ENCODE results near the gene PDE9A.

DNA sequence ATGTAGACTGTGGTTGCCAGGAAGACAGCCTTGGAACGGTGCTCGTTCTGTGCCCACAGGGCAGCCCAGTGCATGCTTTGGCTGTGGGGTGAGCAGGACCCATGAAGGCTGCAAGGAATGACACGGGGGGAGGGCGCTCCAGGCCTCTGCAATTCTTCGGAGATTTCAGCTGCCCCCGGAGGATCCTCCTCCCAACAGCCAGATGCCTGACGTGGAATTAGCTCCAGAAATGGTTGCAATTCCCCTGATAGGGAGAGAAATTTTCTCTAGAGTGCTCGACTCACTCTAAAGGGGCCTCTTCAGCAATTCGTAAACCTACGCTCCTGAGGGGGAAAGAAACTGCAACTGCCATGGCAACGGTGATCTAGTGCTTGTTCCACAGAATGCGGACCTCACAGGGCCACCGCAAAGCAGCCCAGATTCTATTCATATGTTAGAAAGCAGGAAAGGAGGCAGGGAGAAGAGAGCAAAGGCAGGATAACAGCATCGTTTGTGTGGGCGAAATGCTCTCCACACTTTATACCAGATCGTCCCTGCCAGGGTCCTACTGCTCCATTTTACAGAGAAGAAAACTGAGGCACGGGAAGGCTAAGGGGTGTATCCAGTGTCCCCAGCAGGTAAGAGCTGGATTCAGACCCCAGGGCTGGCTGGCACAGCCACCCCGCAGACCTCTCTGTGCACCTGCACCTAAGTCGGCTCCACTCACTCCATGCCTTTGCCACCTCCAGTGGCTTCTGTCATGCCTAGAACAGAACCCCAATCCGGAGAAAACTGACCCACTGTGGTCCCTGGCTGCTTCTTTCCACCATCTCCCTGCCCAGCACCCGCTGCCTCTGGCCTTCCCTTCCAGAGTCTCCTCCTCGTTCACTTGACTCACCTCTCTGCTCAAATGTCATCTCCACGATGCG is 11.9 kb upstream of the PDE9A start:
- TF ChIP-seq, protein P1, sequence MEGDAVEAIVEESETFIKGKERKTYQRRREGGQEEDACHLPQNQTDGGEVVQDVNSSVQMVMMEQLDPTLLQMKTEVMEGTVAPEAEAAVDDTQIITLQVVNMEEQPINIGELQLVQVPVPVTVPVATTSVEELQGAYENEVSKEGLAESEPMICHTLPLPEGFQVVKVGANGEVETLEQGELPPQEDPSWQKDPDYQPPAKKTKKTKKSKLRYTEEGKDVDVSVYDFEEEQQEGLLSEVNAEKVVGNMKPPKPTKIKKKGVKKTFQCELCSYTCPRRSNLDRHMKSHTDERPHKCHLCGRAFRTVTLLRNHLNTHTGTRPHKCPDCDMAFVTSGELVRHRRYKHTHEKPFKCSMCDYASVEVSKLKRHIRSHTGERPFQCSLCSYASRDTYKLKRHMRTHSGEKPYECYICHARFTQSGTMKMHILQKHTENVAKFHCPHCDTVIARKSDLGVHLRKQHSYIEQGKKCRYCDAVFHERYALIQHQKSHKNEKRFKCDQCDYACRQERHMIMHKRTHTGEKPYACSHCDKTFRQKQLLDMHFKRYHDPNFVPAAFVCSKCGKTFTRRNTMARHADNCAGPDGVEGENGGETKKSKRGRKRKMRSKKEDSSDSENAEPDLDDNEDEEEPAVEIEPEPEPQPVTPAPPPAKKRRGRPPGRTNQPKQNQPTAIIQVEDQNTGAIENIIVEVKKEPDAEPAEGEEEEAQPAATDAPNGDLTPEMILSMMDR (IDR thresholded peaks at IDR 0.05): no peak
- no peak for TF ChIP-seq POLR2A (IDR thresholded peaks at IDR 0.05)
